Fibroblast of villous mesenchyme (primary cell): ENCODE results near the gene IQSEC1. TPM values are rescaled to one million over a fixed set of nuclear protein-coding genes. Genes with fewer than 3 reads are reported as not detected.

Source experiments
- DNase-seq: peaks from one replicate; pipeline ENCODE4 v3.0.0-alpha.2; 2010; ENCODE audit warnings: low read depth
- H3K4me3 ChIP-seq: 2 replicates; pipeline ENCODE4 v1.5.1; 2011; ENCODE audit warnings: low read depth, mild to moderate bottlenecking, low read length
- total RNA-seq: library from RNA; depleted of rRNA; stranded (reverse); fragments of >200 nt; gene quantifications from 2 replicates; pipeline ENCODE4 v1.2.3, GENCODE V29; 2012
- TF ChIP-seq, protein P1 (sequence below): IDR thresholded peaks from 2 replicates; pipeline ENCODE4 v1.5.1; 2012; ENCODE audit warnings: low read depth, mild to moderate bottlenecking, low read length; ENCODE audit not compliant: insufficient read depth

IQSEC1 gene
- total RNA-seq, 1 donor = 19.9 TPM

DNA sequence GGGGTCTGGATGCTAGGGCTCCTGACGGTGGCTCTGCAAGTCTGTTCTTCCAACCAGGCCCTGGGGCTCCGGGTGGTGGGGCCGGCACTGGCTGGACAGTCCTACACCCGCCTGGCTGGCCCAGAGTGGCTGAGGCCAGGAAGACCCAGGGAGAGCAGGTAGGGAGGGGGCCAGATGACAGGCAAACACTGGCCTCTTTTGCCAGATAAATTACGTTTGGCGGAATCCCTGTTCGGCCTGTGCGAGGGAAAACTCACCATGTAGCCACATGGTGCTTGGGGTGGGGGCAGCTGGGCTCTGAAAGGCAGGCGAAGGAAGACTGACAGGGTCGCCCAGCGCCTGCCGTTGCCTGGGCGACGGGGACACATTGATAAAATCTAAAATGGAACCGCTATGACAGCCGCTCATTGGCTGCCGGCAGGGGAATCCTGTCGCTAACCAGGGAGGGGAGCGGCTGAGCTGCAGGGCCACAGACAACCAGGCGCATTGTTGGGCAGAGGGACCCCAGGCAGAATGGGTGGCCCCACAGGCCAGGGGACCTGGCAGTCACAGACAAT lies 30.4 kb downstream of the IQSEC1 start:
- TF ChIP-seq, protein P1, sequence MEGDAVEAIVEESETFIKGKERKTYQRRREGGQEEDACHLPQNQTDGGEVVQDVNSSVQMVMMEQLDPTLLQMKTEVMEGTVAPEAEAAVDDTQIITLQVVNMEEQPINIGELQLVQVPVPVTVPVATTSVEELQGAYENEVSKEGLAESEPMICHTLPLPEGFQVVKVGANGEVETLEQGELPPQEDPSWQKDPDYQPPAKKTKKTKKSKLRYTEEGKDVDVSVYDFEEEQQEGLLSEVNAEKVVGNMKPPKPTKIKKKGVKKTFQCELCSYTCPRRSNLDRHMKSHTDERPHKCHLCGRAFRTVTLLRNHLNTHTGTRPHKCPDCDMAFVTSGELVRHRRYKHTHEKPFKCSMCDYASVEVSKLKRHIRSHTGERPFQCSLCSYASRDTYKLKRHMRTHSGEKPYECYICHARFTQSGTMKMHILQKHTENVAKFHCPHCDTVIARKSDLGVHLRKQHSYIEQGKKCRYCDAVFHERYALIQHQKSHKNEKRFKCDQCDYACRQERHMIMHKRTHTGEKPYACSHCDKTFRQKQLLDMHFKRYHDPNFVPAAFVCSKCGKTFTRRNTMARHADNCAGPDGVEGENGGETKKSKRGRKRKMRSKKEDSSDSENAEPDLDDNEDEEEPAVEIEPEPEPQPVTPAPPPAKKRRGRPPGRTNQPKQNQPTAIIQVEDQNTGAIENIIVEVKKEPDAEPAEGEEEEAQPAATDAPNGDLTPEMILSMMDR = no peak
- H3K4me3 ChIP-seq = no peak overlapping the region
- DNase-seq = no peak

DNA sequence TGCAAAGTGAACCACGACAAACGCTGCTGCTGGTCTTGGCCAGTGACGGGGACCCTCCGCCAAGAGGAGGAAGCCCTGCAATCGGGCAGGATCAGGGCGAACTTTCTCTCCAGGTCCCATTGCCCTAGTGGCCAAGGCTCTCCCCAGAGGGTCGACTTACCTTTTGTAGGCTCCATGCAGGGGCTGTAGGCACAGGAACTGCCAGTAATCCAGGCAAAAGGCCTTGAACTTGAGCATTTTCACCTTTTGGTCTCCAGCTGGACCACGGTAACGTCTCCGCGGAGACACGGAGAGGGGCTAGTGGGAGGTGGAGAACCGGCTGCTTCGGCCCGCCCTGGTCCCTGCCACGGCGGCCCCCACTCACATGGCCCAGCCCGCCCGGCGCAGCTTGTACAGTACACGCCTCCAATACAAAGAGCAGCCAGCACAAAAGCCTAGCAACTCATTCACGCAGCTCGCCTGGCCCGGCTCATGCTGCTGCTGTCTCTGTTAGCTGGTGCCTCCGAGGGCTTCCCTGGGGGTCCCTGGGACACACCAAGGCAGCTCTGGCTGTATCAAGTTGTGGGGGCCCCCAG lies 31.0 kb downstream of the IQSEC1 start:
- no peak for DNase-seq
- H3K4me3 ChIP-seq = no peak overlapping the region
- TF ChIP-seq, protein P1 = no peak

DNA sequence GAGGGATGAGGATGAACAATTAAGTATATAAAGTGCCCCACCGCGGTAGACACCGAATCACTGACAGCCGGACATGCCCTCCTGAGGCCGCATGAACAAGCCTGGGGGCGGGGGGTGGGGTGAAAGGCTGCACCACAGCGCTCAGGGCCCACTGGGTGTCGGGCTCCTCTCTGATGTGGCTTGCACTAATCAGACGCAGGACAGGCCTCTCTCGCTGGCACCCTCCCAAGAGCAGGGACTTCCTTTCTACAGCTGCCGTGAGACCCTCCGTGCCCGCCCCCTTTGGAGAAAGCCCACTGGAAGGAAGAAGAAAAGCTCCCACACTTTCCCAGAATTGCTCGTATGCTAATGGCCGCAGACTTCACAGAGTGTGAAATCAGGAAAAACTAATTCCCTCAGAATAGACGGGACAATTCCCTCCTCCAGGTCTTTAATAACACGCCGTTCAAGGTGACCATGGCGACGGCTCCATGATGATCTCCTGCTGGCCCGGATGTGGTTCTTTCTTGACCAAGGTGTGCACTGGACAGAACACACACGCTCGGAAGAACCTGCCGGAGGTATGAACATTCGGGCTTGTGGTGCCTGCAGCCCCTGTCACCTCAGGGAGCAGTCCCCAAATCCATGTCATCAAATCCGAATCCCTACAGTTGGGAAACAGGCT lies 32.0 kb downstream of the IQSEC1 start:
- TF ChIP-seq, protein P1 = no peak
- no peak overlapping the region for H3K4me3 ChIP-seq
- DNase-seq = no peak

DNA sequence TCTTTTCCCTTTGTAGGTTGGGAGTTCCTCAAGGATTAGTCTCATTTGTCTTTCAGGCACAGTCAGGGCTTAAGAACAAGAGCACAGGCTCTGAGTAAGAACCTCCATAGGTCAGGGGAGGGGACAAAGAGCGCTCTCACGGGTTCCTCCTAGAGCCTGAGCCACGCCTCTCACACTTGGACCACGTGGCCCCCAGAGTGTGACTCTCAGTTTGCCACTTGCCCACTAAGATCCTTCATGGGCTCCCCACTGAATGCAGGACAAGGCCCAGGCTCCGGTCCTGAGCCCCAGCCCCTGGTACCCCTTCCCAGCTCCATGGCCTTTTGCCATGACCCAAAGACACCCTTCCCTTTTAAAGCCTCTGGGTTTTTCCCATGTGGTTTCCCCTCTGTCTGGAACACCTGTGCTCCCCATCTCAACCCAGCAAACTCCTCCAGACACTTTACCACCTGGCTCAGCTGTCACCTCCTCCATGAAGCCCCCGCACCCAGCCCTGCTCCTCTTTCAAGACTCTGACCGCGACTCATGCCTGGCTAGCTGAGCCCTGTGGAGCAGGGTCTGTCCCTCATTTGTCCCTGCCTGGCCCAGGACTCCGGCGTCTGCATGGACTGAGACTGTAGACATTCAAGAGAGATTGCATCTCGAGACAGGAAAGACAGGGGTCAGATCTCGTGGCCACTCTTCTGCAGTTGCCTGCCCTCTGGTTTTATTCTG lies 32.7 kb downstream of the IQSEC1 start:
- TF ChIP-seq, protein P1 = no peak
- H3K4me3 ChIP-seq = no peak overlapping the region
- DNase-seq = no peak

DNA sequence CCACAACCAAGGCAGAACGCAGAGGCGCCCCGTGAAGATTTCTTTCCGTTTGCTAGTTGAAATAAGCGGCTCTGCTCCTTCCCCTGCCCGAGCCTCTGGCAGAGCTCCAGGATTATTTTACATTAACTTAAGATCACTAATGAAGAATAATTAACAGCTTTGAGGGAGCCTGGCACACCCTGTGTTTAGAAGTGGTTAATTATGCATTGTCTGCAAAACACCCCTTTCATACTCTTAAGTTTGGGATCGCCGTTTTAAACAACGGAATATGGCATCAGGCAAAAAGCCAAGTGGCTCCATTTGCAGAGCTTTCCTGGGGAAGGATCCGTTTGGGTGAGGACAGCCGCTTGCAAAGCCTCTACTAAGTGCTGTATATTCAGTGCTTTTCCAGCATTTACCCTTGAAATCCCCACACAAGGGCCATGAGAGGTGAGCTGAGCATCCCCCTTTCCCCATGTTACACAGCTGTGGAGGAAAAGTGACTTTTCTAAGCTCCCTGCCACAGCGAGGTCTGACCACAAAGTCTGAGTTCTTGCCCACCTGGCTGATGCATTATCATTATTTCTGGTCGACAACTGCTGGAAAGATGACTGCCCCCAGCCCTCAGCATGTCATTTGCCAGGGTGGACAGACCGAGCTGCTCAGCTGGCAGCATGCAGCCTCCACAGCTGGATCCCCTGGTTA lies 33.9 kb downstream of the IQSEC1 start:
- no peak overlapping the region for H3K4me3 ChIP-seq
- TF ChIP-seq, protein P1 = no peak
- no peak for DNase-seq

DNA sequence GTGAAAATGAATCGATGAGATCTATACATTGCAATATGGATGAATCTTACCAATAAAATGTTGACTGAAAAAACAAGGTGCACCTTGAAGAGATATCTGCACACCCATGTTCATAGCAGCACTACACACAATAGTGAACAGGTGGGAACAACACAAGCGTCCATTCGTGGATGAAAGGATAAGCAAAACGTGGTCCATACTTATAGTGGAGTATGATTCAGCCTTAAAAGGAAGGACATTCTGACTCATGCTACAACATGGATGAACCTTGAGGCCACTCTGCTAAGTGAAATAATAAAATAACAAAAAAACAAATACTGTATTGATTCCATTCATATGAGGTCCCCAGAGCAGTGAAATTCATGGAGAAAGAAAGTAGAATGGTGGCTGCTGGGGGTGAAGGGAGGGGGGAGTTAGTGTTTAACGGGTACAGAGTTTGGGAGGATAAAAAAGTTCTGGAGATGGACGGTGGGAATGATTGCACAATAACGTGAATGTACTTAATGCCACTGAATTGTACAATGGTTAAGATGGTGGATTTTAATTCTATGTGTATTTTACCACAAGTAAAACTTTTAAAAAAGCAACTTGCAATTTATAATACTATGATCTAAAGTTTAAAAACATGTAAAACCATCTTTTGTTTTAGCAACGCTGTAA lies 35.6 kb downstream of the IQSEC1 start:
- H3K4me3 ChIP-seq = no peak overlapping the region
- TF ChIP-seq, protein P1 = no peak
- DNase-seq = no peak
